B cell (primary cell): ENCODE results near the gene RSPH1. TPM values are rescaled to one million over a fixed set of nuclear protein-coding genes. Genes with fewer than 3 reads are reported as not detected.

Experiments
- ATAC-seq: fragments of 200-7000 bp; cut with Tn5 transposase; one replicate; pipeline ENCODE4 v1.10.0; 2021; ENCODE audit warnings: low read depth, mild to moderate bottlenecking, moderate number of reproducible peaks, moderate library complexity
- CTCF ChIA-PET: fragments of 350-600 bp; sonication (Branson Sonifier 250); formaldehyde crosslinking; loops from one replicate; lab custom pipeline; 2021; ENCODE audit warnings: antibody characterized with exemption, inconsistent platforms; lab: Charles Lee
- POLR2A ChIA-PET: fragments of 350-600 bp; sonication (Branson Sonifier 250); formaldehyde crosslinking; loops from one replicate; lab custom pipeline; 2021; ENCODE audit warnings: antibody characterized with exemption; lab: Charles Lee
- DNase-seq: peaks from one replicate; pipeline ENCODE4 v3.0.0; 2013
- H2AFZ ChIP-seq: 2 replicates; pipeline ENCODE4 v1.6.1; 2012; ENCODE audit warnings: mild to moderate bottlenecking, low read depth, low read length; ENCODE audit not compliant: insufficient read depth, poor library complexity, severe bottlenecking
- H3K27ac ChIP-seq, 2 donors: 1 replicate in 1 of 2; 2 replicates in 1 of 2; pipeline ENCODE4 v1.5.1; 2012 to 2013; ENCODE audit warnings: low read length in 2 of 2, mild to moderate bottlenecking in 2 of 2, moderate library complexity in 1 of 2
- H3K27me3 ChIP-seq, 4 experiments: fragments of 200-600 bp in 1 of 4; sonication (generic) in 1 of 4; replicated peaks in 1 of 4; 1 replicate in 2 of 4; 2 replicates in 2 of 4; pipeline versions ENCODE4 v1.6.1 to v1.7.0; 2013 to 2016; ENCODE audit warnings: low read length in 3 of 4, mild to moderate bottlenecking in 2 of 4, mixed read lengths in 1 of 4, moderate library complexity in 1 of 4; ENCODE audit not compliant: insufficient read depth in 4 of 4, control insufficient read depth in 3 of 4; ENCODE audit errors: control extremely low read depth in 1 of 4
- H3K36me3 ChIP-seq, 2 experiments: replicated peaks in 1 of 2; 1 replicate in 1 of 2; 2 replicates in 1 of 2; pipeline versions ENCODE4 v1.6.1 to v1.7.1; 2013; ENCODE audit warnings: low read length in 1 of 2; ENCODE audit not compliant: insufficient read depth in 2 of 2, control insufficient read depth in 1 of 2; ENCODE audit errors: control extremely low read depth in 1 of 2, extremely low read depth in 1 of 2
- H3K4me1 ChIP-seq, 2 donors: fragments of 200-600 bp in 1 of 2; sonication (generic) in 1 of 2; 1 replicate in 1 of 2; 2 replicates in 1 of 2; pipeline versions ENCODE4 v1.5.1 to v1.6.1; 2013 to 2017; ENCODE audit warnings: low read length in 2 of 2; ENCODE audit not compliant: control insufficient read depth in 2 of 2, insufficient read depth in 2 of 2
- H3K4me2 ChIP-seq: replicated peaks from 2 replicates; pipeline ENCODE3; 2012; ENCODE audit warnings: mild to moderate bottlenecking, low read depth, low read length; ENCODE audit not compliant: poor library complexity, severe bottlenecking
- H3K4me3 ChIP-seq, 5 experiments: fragments of 200-600 bp in 1 of 5; sonication (generic) in 1 of 5; 1 replicate in 3 of 5; 2 replicates in 2 of 5; pipeline versions ENCODE4 v1.5.1 to v1.7.0; 2011 to 2016; ENCODE audit warnings: low read length in 4 of 5, mild to moderate bottlenecking in 4 of 5, low read depth in 2 of 5, control low read depth in 1 of 5, moderate library complexity in 1 of 5; ENCODE audit not compliant: insufficient read depth in 1 of 5; ENCODE audit errors: control extremely low read depth in 1 of 5, extremely low read depth in 1 of 5
- H3K79me2 ChIP-seq: fragments of 200-600 bp; sonication (generic); one replicate; pipeline ENCODE4 v1.6.0; 2016; ENCODE audit warnings: low read length; ENCODE audit not compliant: control insufficient read depth, insufficient read depth
- H3K9ac ChIP-seq: fragments of 200-600 bp; sonication (generic); 2 replicates; pipeline ENCODE4 v1.6.1; 2017; ENCODE audit warnings: mild to moderate bottlenecking, low read length, moderate library complexity
- H3K9me3 ChIP-seq, 3 donors: one replicate each; pipeline versions ENCODE4 v1.6.1 to v1.7.1; 2013; ENCODE audit warnings: low read length in 2 of 3; ENCODE audit not compliant: control insufficient read depth in 2 of 3, insufficient read depth in 1 of 3; ENCODE audit errors: control extremely low read depth in 1 of 3
- H4K20me1 ChIP-seq: 2 replicates; pipeline ENCODE4 v1.6.0; 2012; ENCODE audit warnings: mild to moderate bottlenecking, low read length; ENCODE audit not compliant: insufficient read depth, control insufficient read depth, poor library complexity, severe bottlenecking
- H3K27ac Mint-ChIP-seq: one replicate; pipeline ENCODE4 v1.8.0; 2021; ENCODE audit warnings: mixed read lengths
- H3K27me3 Mint-ChIP-seq: one replicate; pipeline ENCODE4 v1.8.0; 2021; ENCODE audit warnings: mixed read lengths
- H3K4me1 Mint-ChIP-seq: one replicate; pipeline ENCODE4 v1.8.0; 2021; ENCODE audit warnings: mixed read lengths
- H3K4me3 Mint-ChIP-seq: one replicate; pipeline ENCODE4 v1.8.0; 2021; ENCODE audit warnings: mixed read lengths
- H3K9me3 Mint-ChIP-seq: one replicate; pipeline ENCODE4 v1.8.0; 2022; ENCODE audit warnings: mixed read lengths; ENCODE audit not compliant: insufficient read depth
- EZH2 ChIP-seq: IDR thresholded peaks from 2 replicates; pipeline ENCODE4 v1.6.1; 2012; ENCODE audit warnings: borderline replicate concordance, low read depth, mild to moderate bottlenecking, moderate library complexity, low read length; ENCODE audit not compliant: insufficient read depth, poor library complexity, severe bottlenecking
- WGBS: methylation state at CpG from one replicate; pipeline ENCODE4 v1.1.5; 2013; ENCODE audit warnings: missing lambda C conversion rate; ENCODE audit not compliant: insufficient coverage; 5-methylcytosine and 5-hydroxymethylcytosine counted together
- intact Hi-C: fragments of 100-400 bp; cut with micrococcal nuclease; formaldehyde crosslinking; loops from one replicate; pipeline ENCODE4 v1.10.0; 2022
- polyA plus RNA-seq: library from polyadenylated mRNA; depleted of rRNA; stranded (reverse); fragments of >200 nt; gene quantifications from 2 replicates; pipeline ENCODE4 v1.2.3, GENCODE V29; 2012
- total RNA-seq, 2 donors: library from RNA; stranded (reverse); fragments of 120-200 nt in 1 of 2; gene quantifications; 1 replicate in 1 of 2; 2 replicates in 1 of 2; pipeline versions ENCODE4 v1.2.3 to v1.2.4, GENCODE V29; 2013 to 2022
- TF ChIP-seq, protein P1 (sequence below): fragments of 200-600 bp; IDR thresholded peaks from one replicate; pipeline ENCODE4 v1.8.0; 2022; ENCODE audit warnings: antibody characterized with exemption, mild to moderate bottlenecking

Gene RSPH1
- total and polyA plus RNA-seq, 2 donors (not counting 1 experiment from before 2014, with no cell fraction given), result 0.10 to 0.64 TPM

DNA sequence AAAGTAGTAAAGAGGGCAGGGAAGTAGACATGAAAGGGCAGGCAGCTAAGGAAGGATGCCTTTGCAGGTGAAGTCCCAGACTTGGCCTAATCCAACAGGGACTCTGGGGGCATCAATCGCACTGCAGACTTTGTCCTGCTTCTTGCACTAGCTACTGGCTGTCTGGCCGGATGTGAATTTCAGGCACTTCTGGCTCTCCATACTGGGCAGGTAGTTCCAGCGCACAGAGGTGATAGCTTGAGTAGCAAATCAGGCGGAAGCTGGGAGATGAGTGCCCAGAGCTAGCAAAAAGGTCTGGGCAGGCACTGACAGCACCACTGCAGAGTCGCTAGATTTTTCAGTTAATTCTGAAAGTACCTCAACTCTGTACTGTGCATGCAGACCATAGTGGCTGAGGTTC, 997 bp downstream of the RSPH1 start:
- no peaks in the 10 kb centered on the region for H3K9me3 ChIP-seq
- WGBS, result 100% methylated on average over 4 of the region's 5 CpGs
- no peak overlapping the region for H2AFZ ChIP-seq
- Mint-ChIP-seq H3K27ac (no peak overlapping the region), H3K9me3 (no peaks in the 10 kb centered on the region), H3K4me3 (peak overlapping the region; percentile 94), H3K4me1 (peaks cover 15% of the 10 kb centered on the region), H3K27me3 (peaks cover 4% of the 10 kb centered on the region)
- H3K27ac ChIP-seq, result no peak overlapping the region
- ATAC-seq (no peak), DNase-seq (no peak)
- H4K20me1 ChIP-seq, result no peaks in the 10 kb centered on the region
- ChIA-PET CTCF (interaction anchor here (1.6 kb wide), 1 partner anchor 42 kb away, joined by 5 read pairs; no protein-coding TSS in a partner anchor), POLR2A (interaction anchor here (0.5 kb wide), 1 partner anchor 332 kb away, joined by 5 read pairs; no protein-coding TSS in a partner anchor)
- no peaks in the 10 kb centered on the region for H3K79me2 ChIP-seq
- no peak overlapping the region for H3K9ac ChIP-seq
- no peaks in the 10 kb centered on the region for H3K36me3 ChIP-seq
- H3K4me1 ChIP-seq, result peaks cover 11 to 13% of the 10 kb centered on the region in 2 donors
- H3K27me3 ChIP-seq, result peaks cover 0 to 8% (median 0%) of the 10 kb centered on the region in 4 experiments
- H3K4me2 ChIP-seq, result no peak overlapping the region
- no peak overlapping the region for H3K4me3 ChIP-seq
- no peak for TF ChIP-seq EZH2
- TF ChIP-seq, protein P1, sequence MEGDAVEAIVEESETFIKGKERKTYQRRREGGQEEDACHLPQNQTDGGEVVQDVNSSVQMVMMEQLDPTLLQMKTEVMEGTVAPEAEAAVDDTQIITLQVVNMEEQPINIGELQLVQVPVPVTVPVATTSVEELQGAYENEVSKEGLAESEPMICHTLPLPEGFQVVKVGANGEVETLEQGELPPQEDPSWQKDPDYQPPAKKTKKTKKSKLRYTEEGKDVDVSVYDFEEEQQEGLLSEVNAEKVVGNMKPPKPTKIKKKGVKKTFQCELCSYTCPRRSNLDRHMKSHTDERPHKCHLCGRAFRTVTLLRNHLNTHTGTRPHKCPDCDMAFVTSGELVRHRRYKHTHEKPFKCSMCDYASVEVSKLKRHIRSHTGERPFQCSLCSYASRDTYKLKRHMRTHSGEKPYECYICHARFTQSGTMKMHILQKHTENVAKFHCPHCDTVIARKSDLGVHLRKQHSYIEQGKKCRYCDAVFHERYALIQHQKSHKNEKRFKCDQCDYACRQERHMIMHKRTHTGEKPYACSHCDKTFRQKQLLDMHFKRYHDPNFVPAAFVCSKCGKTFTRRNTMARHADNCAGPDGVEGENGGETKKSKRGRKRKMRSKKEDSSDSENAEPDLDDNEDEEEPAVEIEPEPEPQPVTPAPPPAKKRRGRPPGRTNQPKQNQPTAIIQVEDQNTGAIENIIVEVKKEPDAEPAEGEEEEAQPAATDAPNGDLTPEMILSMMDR, result no peak
- intact Hi-C loops, result no loop called here

DNA sequence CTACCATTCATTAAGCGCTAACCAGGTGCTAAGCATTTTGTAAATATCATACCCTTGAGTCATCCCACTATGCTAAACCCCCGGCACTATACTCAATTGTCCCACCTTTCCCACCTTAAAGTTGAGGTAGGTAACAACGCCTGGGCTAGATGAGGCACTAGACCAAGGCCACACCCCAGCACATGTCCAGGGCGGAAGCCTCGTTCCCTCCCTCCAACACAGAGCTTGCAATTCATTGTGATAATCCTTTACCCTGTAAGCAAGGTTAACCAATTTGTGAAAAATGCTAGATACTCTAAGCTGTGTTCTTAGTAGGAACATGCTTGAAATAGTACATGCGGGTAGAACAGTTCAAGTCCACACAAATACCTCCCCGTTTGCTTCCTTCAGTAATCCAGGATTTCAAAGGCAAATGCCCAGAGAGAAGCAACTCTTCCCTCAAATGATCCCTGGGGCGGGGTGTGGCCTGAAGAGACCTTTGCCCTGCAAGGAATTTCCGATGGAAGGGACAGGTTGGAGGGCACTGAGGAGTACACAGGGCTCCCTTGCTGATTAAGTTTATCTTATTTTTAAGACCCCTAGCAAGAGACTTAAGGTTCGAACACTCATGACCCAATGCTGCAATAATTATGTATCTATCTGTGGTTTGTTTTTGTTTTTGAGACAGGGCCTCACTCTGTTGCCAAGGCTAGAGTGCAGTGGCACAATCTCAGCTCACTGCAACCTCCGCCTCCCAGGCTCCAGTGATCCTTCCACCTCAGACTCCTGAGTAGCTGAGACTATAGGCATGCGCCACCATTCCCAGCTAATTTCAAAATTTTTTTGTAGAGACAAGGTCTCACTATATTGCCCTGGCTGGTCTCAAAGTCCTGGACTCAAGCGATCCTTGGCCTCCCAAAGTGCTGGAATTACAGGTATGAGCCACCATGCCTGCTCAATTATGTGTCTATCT, 2.6 kb downstream of the RSPH1 start:
- TF ChIP-seq, protein P1, result no peak
- no peak for TF ChIP-seq EZH2
- Histone ChIP-seq H3K4me2 (no peak overlapping the region), H3K27ac (no peak overlapping the region), H3K4me3 (no peak overlapping the region), H4K20me1 (no peaks in the 10 kb centered on the region), H3K79me2 (no peaks in the 10 kb centered on the region), H2AFZ (no peak overlapping the region), H3K9me3 (peaks cover 0 to 7% (median 0%) of the 10 kb centered on the region in 3 donors), H3K9ac (no peak overlapping the region), H3K27me3 (peaks cover 0 to 8% (median 0%) of the 10 kb centered on the region in 4 experiments), H3K4me1 (peaks cover 11 to 13% of the 10 kb centered on the region in 2 donors), H3K36me3 (no peaks in the 10 kb centered on the region)
- H3K4me1 Mint-ChIP-seq, result peaks cover 15% of the 10 kb centered on the region
- no peak overlapping the region for H3K4me3 Mint-ChIP-seq
- peaks cover 4% of the 10 kb centered on the region for H3K27me3 Mint-ChIP-seq
- DNase-seq (no peak), ATAC-seq (no peak)
- 97% methylated on average over 6 of the region's 13 CpGs for WGBS
- ChIA-PET POLR2A (no interaction called here), CTCF (interaction anchor here (0.6 to 1.3 kb wide), 3 partner anchors 13 to 43 kb away, joined by 3 to 4 read pairs (median 4); no protein-coding TSS in a partner anchor)
- no peak overlapping the region for H3K27ac Mint-ChIP-seq
- intact Hi-C loops, result no loop called here
- H3K9me3 Mint-ChIP-seq, result no peaks in the 10 kb centered on the region
